Endothelial cell of umbilical vein (primary cell): ENCODE results near the gene TESMIN. TPM values are rescaled to one million over a fixed set of nuclear protein-coding genes. Genes with fewer than 3 reads are reported as not detected.

Experiments used
- BruUV-seq: library from RNA; stranded (reverse); fragments of 400-500 nt; replicated peaks from 2 replicates; lab custom pipeline; 2021; lab: Mats Ljungman, UMichigan
- CTCF ChIA-PET: fragments of 300-600, 350-600 bp; sonication (Branson Sonifier 250); formaldehyde crosslinking; loops from one replicate; lab custom pipeline; 2021; ENCODE audit warnings: antibody characterized with exemption, inconsistent platforms; lab: Charles Lee
- POLR2A ChIA-PET: fragments of 300-600, 350-600 bp; sonication (Branson Sonifier 250); formaldehyde crosslinking; loops from one replicate; lab custom pipeline; 2021; ENCODE audit warnings: antibody characterized with exemption, inconsistent platforms; lab: Charles Lee
- DNase-seq: peaks from one replicate; pipeline ENCODE4 v3.0.0-alpha.2; 2011; ENCODE audit warnings: low read depth, low spot score
- FAIRE-seq: peaks from 2 replicates; lab custom pipeline; 2011; peaks lifted over from hg19 to GRCh38; lab: Jason Lieb, UNC
- H2AFZ ChIP-seq: 2 replicates; pipeline ENCODE4 v1.6.0; 2012; ENCODE audit warnings: low read depth, low read length, control low read depth, inconsistent platforms
- H3K27ac ChIP-seq: 2 replicates; pipeline ENCODE4 v1.5.1; 2011; ENCODE audit warnings: low read depth, mild to moderate bottlenecking, control low read depth, low read length, moderate library complexity; ENCODE audit not compliant: insufficient read depth
- H3K27me3 ChIP-seq, 2 experiments: 2 replicates each; pipeline versions ENCODE4 v1.6.0 to v1.6.1; 2011; ENCODE audit warnings: low read length in 2 of 2, mixed read lengths in 1 of 2; ENCODE audit not compliant: control insufficient read depth in 2 of 2, insufficient read depth in 2 of 2
- H3K36me3 ChIP-seq, 2 experiments: 2 replicates in 1 of 2; 3 replicates in 1 of 2; pipeline ENCODE4 v1.5.1; 2011; ENCODE audit warnings: low read length in 2 of 2, mild to moderate bottlenecking in 1 of 2, moderate library complexity in 1 of 2; ENCODE audit not compliant: control insufficient read depth in 2 of 2, insufficient read depth in 2 of 2; ENCODE audit errors: extremely low read depth in 1 of 2
- H3K4me1 ChIP-seq: 3 replicates; pipeline ENCODE4 v1.5.1; 2011; ENCODE audit warnings: mild to moderate bottlenecking, low read length; ENCODE audit not compliant: control insufficient read depth, insufficient read depth; ENCODE audit errors: extremely low read depth
- H3K4me2 ChIP-seq: 2 replicates; pipeline ENCODE4 v1.6.1; 2011; ENCODE audit warnings: low read length, control low read depth, mixed read lengths; ENCODE audit not compliant: insufficient read depth
- H3K4me3 ChIP-seq, 3 experiments: fragments of 200-600 bp in 1 of 3; sonication (generic), shearing (Covaris generic) in 1 of 3; replicated peaks in 1 of 3; 2 replicates each; pipeline ENCODE4 v1.5.1; 2011 to 2016; ENCODE audit warnings: control low read depth in 3 of 3, low read length in 3 of 3, mild to moderate bottlenecking in 2 of 3, inconsistent platforms in 1 of 3, low read depth in 1 of 3, moderate library complexity in 1 of 3; ENCODE audit not compliant: insufficient read depth in 1 of 3
- H3K79me2 ChIP-seq: 2 replicates; pipeline ENCODE4 v1.6.0; 2012; ENCODE audit warnings: low read length, inconsistent platforms; ENCODE audit not compliant: control insufficient read depth, insufficient read depth
- H3K9ac ChIP-seq: replicated peaks from 2 replicates; pipeline ENCODE3; 2011; ENCODE audit warnings: low read length, control low read depth; ENCODE audit not compliant: insufficient read depth; ENCODE audit errors: extremely low read depth
- H3K9me1 ChIP-seq: replicated peaks from 3 replicates; pipeline ENCODE4 v1.6.0; 2011; ENCODE audit warnings: mild to moderate bottlenecking, low read length; ENCODE audit not compliant: control insufficient read depth, insufficient read depth; ENCODE audit errors: extremely low read depth
- H3K9me3 ChIP-seq: replicated peaks from 2 replicates; pipeline ENCODE4 v1.5.1; 2012; ENCODE audit warnings: low read length, inconsistent platforms; ENCODE audit not compliant: control insufficient read depth, insufficient read depth
- H4K20me1 ChIP-seq: replicated peaks from 2 replicates; pipeline ENCODE3; 2011; ENCODE audit warnings: mild to moderate bottlenecking, low read length; ENCODE audit not compliant: control insufficient read depth, insufficient read depth; ENCODE audit errors: extremely low read depth
- EZH2 ChIP-seq: IDR thresholded peaks from 2 replicates; pipeline ENCODE4 v1.6.1; 2012; ENCODE audit warnings: borderline replicate concordance, low read depth, mild to moderate bottlenecking, moderate library complexity, low read length, inconsistent platforms; ENCODE audit not compliant: severe bottlenecking
- GATA2 ChIP-seq: IDR thresholded peaks from 2 replicates; pipeline ENCODE4 v1.7.0; 2011; ENCODE audit warnings: low read depth, mild to moderate bottlenecking, moderate library complexity, mixed read lengths, low read length; ENCODE audit not compliant: insufficient read length, insufficient read depth
- JUN ChIP-seq: IDR thresholded peaks from 2 replicates; pipeline ENCODE4 v1.6.1; 2011; ENCODE audit warnings: borderline replicate concordance, low read depth; ENCODE audit not compliant: insufficient read length, insufficient read depth
- MYC ChIP-seq: IDR thresholded peaks from one replicate; pipeline ENCODE4 v1.6.1; 2011; ENCODE audit warnings: mild to moderate bottlenecking, low read depth, low read length
- POLR2A ChIP-seq: IDR thresholded peaks from 2 replicates; pipeline ENCODE4 v1.6.1; 2012; ENCODE audit warnings: low read depth, mild to moderate bottlenecking, control low read depth, low read length
- dilution Hi-C: fragments of 300-500 bp; cut with MboI; formaldehyde crosslinking; loops from one replicate; pipeline ENCODE4 v1.15.0; 2019; ENCODE audit warnings: low sequenced_read_pairs; ENCODE audit not compliant: extremely low pct_ligation_motif_present
- intact Hi-C: fragments of 100-400 bp; cut with micrococcal nuclease; formaldehyde crosslinking; loops from one replicate; pipeline ENCODE4 v1.10.0; 2022
- polyA plus RNA-seq, 4 experiments: library from polyadenylated mRNA; depleted of rRNA in 3 of 4; stranded (reverse) in 3 of 4; unstranded in 1 of 4; fragments of >200 nt; gene quantifications; 2 replicates each; pipeline versions ENCODE4 v1.2.1 to v1.2.3, GENCODE V29; 2011 to 2012; ENCODE audit warnings: missing spikeins in 1 of 4
- total RNA-seq: library from RNA; stranded (reverse); gene quantifications from 2 replicates; pipeline ENCODE4 v1.2.3, GENCODE V29; 2021
- TF ChIP-seq, protein P1 (sequence below), 2 donors: IDR thresholded peaks; 1 replicate in 1 of 2; 2 replicates in 1 of 2; pipeline ENCODE4 v1.5.1; 2011; ENCODE audit warnings: low read length in 2 of 2, mild to moderate bottlenecking in 2 of 2, moderate library complexity in 2 of 2, control low read depth in 1 of 2, inconsistent platforms in 1 of 2, low read depth in 1 of 2; ENCODE audit not compliant: insufficient read depth in 1 of 2; ENCODE audit errors: extremely low read depth in 1 of 2

The TESMIN gene
- total and polyA plus RNA-seq, 2 donors (not counting 3 experiments of a cell fraction or from before 2014, with no cell fraction given), result 1.7 to 6.1 TPM

DNA sequence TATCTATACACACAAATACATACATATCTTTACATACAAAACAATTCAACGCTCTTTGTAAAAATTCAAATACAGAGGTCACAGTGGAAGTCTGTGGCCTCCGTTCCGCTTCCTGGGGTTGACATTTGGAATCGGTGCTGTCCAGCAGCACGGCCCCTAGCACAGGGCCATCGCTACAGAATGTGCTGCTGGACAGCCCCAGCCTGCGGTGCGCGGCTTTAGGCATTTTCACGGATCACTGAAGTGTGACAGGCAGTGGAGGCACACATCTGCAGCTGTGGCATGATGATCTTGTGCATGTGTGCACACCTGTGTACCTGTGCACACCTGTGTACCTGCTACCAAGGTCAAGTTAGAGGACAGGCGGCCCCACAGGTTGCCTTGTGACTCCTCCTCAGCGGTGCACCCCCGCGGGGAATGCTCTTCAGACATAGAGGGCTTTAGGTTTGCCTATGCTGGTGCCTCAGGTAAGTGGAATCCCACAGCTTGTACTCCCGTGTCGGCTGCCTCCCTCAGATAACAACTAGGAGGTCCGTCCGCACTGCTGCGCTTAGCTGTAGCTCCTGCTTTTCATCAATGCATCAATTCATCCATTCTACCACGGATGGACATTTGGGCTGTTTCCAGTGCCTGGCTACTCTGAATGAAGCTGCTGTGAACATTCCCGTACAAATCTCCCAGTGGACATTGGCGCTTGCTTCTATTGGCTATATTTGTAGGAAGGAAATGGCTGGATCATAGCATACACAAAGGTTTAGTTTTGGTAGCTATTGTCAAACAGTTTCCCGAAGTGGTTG is 37.1 kb downstream of the TESMIN start:
- Histone ChIP-seq H3K27me3 (peaks cover 8 to 10% of the 10 kb centered on the region in 2 experiments), H3K9me3 (no peaks in the 10 kb centered on the region), H3K4me2 (no peak overlapping the region), H3K36me3 (no peaks in the 10 kb centered on the region), H3K9ac (no peak overlapping the region), H3K4me3 (no peak overlapping the region), H4K20me1 (no peaks in the 10 kb centered on the region), H3K79me2 (no peaks in the 10 kb centered on the region), H3K9me1 (no peaks in the 10 kb centered on the region), H3K27ac (no peak overlapping the region), H2AFZ (no peak overlapping the region), H3K4me1 (no peaks in the 10 kb centered on the region)
- BruUV-seq, result no TSS peak
- dilution Hi-C loops, result no loop called here
- TF ChIP-seq GATA2 (no peak), EZH2 (no peak), POLR2A (no peak), JUN (no peak), MYC (no peak)
- TF ChIP-seq, protein P1, sequence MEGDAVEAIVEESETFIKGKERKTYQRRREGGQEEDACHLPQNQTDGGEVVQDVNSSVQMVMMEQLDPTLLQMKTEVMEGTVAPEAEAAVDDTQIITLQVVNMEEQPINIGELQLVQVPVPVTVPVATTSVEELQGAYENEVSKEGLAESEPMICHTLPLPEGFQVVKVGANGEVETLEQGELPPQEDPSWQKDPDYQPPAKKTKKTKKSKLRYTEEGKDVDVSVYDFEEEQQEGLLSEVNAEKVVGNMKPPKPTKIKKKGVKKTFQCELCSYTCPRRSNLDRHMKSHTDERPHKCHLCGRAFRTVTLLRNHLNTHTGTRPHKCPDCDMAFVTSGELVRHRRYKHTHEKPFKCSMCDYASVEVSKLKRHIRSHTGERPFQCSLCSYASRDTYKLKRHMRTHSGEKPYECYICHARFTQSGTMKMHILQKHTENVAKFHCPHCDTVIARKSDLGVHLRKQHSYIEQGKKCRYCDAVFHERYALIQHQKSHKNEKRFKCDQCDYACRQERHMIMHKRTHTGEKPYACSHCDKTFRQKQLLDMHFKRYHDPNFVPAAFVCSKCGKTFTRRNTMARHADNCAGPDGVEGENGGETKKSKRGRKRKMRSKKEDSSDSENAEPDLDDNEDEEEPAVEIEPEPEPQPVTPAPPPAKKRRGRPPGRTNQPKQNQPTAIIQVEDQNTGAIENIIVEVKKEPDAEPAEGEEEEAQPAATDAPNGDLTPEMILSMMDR (IDR thresholded peaks at IDR 0.05; ENCODE audit: extremely low read depth in 1 of 2, insufficient read depth in 1 of 2, low read depth in 1 of 2, low read length in 2 of 2), result no peak
- ChIA-PET CTCF (interaction anchor here (1.7 to 1.8 kb wide), 2 partner anchors 9 to 11 kb away, joined by 6 to 12 read pairs; no protein-coding TSS in a partner anchor), POLR2A (no interaction called here)
- no peak for DNase-seq
- no peak for FAIRE-seq
- intact Hi-C loops, result no loop called here
